Measurements from ENCODE around the gene XRCC4.

The XRCC4 gene

DNA sequence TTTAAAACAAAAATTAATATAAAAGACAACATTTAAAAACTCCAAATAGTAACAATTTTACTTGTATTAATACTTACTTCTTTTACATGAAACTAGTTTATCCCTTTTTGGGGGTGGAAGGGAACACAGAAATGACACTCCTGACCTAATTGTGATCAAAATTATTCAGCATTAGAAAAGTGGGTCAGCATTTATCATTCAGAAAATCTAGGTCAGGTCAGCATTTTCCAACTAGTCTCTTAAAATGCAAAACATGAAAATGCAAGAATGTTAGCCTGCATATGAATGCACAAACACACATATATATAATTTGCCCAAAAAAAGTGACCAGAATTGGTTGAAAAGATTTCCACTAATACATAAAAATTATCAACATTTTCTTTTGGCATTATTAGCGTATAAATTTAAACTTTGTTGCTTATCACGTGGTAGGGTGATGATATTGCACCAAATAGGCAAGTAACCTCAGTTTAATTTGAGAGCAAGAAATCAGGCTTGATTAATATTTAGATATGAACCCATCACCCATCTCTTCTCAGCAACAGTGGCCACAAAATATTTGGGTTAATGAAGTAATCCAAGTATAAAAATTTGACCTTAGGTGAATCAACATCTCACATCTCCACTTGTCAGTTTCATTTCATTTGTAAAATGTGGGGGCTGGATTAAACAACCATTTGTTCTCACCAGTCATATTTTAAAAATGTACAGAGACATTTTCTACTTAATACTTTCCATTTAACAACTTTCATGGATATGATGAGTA is 5.9 kb upstream of the XRCC4 start:
- DNase-seq (ENCODE audit: low read depth) = no peak

DNA sequence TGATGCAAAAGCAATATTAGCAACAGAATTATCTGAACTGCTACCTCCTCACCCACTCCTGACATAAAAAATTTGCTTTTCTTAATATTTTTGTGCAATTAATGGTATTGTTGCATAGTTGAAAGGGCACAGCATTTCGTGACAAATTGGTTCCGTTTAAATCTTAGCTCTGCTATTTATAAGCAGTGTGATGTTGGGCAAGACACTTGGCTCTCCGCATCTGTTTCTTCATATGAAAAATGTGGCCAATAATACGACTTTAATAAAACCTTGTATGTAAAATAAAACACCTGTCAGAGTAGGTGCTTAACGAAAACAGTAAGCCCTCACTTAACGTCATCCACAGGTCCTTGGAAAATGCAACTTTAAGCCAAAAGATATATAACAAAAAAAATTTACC is 4.4 kb upstream of the XRCC4 start:
- no peak for DNase-seq (ENCODE audit: low read depth)

DNA sequence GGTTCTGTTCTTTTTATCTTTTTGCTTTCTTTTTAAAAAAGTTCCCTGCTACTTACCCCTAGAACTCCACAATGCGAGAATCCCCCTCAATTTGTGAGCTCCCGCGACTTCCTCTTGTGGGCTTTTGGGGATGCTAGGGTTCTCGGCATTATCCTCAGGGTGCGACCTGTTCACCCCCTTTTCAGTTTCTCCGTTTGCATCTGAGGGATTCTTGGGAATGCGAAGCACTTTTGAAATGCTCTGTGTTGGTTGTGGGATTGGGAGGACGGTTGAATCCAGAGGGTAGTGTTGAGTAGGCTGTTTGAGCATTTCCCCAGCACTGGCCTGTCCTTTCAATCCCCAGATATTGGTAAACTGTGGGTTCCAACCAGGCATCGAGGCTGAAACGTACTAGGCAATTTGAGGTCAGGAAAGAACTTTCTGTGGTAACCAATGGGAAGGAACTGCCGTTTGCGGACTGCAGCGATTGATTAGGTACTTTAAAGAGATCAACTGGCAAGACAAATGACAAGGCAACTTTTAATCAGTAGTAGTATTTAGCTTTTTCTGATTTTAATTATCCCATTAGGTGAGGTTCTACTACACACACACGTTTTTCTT is 415 bp downstream of the XRCC4 start:
- DNase-seq (ENCODE audit: low read depth) = no peak

DNA sequence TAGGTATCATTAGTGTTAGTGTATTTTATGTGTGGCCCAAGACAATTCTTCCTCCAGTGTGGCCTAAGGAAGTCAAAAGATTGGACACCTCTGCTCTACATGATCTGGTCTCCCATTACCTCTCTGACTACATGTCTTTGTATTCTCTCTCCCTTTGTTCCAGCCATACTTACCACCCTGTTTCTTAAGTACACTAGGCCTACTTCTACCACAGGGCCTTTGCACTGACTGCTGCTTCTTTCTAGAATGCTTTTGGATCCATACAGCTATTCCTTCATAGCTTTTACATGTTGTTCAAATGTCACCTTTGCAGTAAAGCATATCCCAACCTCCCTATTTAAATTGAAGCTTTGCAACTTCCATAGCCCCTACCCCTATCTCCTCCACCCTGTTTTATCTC is 5.4 kb downstream of the XRCC4 start:
- DNase-seq (ENCODE audit: low read depth) = no peak

DNA sequence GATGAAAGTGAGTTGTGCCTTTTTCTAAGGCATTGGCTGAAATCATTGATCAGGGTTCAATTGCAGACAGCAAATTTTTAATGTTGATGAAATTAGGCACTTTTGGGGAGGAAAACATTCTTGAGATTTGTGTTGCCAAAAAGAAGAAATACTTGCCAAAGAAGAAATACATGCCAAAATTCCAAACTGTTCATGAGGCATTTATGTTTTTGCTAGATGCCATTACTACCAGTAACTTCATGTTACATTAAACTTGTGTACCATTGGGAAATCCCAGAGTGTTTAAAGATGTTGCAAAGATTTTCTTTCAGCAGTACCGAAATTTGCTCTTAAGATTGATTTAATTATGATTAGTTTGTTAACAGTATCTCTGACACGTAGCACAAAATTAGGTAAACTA is 7.0 kb downstream of the XRCC4 start:
- DNase-seq (ENCODE audit: low read depth) = no peak

DNA sequence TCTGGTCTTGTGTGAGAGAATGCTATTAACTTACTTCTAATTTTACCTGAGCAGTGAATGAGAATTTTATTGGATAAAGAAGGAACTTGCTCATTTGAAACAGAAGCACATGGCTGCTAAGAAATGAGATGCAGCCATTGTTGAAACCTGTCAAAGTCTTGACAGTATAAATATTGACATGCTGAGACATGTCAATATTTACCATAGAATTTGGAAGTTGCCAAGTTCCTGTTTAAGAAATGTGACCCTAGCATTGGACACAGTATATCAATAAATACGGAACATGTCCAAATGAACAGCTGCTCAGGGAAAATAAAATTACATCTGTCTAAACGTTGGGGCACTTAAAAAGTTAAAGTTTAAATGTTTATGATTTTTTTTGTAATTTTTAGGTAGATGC is 7.8 kb downstream of the XRCC4 start:
- DNase-seq (ENCODE audit: low read depth) = no peak

DNA sequence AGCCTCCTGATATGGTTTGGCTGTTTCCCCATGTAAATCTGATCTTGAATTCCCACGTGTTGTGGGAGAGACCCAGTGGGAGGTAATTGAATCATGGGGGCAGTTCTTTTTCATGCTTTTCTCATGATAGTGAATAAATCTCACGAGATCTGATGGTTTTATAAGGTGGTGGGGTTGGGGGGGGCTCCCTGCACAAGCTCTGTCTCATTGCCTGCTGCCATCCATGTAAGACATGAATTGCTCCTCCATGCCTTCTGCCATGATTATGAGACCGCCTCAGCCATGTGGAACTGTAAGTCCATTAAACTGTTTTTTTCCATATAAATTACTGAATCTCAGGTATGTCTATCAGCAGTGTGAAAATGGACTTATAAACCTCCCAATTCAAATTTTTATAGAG is 12.8 kb downstream of the XRCC4 start:
- DNase-seq (ENCODE audit: low read depth) = no peak

DNA sequence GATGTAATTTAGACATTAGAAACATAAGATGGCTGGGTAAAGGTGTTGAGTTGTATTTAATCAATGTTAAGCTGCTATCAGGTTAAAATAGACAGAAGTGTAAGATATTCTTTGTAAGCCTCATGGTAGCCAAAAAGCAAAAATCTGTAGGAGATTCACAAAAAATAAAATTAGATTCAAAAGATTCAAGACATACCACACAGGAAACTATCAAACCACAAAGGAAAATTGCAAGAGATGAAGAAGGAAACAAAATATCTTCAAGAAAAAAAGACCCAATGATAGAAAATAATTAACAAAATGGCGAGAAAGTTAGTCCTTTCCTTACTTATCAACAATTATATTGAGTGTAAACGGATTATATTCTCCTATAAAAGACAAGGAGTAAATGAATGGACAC is 15.3 kb downstream of the XRCC4 start:
- no peak for DNase-seq (ENCODE audit: low read depth)

DNA sequence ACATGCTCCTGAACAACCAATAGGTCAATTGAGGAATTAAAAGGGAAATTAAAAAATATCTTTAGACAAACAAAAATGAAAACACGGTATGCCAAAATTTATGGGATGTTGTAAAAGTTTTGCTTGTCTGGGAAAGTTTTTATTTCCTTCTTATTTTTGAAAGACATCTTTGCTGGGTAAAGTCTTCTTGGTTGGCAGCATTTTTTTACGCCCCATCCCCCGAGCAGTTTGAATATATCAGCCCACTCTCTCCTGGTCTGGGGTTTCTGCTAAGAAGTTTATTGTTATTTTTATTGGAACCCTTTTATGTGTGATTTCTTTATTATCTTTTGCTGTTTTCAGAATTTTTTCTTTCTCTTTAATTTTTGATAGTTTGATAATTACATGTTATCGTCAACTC is 16.3 kb downstream of the XRCC4 start:
- no peak for DNase-seq (ENCODE audit: low read depth)

DNA sequence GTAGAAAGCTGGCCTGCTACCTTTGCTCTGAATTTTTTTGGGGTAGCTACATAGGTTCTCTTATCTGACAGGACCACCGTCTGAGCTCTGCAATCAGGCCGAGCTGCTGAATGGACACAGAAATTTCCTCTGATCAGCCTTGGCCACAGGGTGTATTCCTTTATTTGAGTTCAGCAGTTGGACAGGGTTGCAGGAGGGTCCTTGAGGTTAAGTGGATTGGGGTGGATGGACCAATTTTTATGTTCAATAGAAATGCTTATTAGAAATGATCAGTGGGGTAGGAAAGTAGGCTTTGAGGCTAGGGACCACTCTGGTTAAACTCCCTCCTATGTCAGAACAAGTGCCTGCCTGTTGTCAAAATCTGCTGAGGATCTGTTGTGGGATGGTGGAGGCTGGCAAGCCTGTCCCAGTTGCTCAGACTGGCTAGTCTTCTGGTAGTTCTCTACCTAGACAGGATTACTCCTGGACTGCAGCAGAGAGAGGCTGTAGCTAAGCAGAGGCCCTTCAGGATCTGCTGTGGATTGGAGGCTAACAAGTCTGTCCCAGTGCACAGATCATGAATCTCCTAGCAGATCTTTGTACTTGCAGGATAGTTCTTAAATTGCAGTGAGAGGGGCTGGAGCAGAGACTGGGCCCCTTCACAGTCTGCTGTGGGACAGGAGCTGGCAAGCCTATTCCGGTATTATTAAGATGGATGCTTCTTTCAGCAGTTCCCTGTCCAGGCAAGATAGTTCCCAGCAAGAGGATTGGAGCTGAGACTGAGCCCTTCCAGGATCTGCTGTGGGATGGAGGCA is 18.0 kb downstream of the XRCC4 start:
- DNase-seq (ENCODE audit: low read depth) = no peak

DNA sequence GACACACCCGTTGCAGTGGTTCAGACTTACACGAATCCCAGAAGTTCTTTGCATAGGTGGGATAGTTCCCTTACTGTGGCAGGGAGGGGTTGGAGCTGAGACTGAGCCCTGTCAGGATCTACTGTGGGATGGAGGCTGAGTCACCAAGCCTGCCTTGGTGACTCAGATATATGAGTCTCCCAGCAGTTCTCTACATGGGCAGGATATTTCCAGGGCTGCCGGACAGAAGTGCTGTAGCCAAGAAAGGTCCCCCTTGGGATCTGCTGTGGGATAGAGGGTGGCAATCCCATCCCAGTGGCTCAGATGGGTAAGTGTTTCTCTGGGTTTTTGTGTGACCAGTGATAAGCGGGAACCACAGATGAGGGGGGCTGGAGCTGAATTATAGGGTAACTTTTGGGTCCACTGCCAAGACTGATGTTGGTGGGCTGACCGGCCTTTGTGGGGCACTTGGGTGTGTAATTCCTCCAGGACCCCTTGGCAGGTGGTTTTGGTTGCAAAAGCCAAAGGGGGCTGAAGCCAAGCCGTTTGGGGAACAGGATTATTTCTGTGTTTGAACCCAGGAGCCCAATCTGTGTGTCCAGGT is 18.7 kb downstream of the XRCC4 start:
- DNase-seq (ENCODE audit: low read depth) = no peak

DNA sequence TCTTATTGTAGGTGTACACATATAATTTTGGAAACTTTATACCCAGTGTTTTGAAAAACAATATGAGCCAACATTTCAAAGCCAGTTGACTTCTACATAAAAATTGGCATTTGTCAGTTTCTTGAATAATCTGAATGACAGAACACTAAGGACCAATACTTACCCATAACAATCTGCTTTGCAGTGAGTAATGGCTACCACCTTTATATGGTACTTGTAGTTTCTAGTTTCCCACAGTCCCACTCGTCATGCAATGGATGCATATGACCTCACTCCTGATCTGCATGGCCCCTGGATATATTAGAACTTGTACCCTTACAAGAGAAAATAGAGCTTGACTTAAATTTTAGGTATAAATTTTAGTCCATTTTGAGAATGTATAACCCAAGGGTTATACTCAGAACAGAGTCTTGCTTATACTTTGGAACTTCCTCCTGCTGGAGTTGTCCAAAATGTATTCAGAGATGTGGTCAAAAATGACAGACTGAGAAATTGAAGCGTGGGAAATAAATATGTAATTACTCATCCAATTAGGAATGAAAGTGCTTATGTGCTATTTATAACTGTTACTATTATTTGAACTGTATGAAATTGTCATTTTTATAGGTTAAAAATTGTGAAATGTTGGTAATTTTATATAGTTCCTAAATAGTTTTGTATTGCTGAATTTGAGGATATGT is 19.5 kb downstream of the XRCC4 start:
- DNase-seq (ENCODE audit: low read depth) = no peak

DNA sequence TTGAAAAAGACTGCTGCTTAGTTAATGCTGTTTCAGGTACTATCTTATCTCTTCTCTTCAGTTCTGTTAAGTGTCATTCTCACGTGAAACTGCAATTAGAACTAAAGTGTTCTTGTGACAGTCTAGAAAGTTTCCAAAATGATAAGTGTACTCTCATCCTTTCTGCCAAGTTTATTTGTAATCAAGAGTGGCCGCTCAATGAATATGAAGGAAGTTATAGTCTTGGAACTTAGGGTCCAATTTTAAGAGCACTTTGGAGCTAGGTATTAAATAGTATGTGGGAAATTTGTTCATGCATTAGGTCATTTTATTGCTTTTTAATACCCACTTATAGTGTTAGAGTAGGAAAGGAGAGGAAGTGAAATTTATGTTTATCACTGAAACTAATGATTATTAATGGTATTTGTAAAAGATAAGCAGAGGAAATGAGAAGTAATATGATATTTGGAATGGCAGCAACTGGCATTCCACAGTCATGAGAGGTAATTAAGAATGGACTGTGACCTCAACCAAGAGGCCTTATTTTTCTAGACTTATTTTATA is 20.4 kb downstream of the XRCC4 start:
- no peak for DNase-seq (ENCODE audit: low read depth)

DNA sequence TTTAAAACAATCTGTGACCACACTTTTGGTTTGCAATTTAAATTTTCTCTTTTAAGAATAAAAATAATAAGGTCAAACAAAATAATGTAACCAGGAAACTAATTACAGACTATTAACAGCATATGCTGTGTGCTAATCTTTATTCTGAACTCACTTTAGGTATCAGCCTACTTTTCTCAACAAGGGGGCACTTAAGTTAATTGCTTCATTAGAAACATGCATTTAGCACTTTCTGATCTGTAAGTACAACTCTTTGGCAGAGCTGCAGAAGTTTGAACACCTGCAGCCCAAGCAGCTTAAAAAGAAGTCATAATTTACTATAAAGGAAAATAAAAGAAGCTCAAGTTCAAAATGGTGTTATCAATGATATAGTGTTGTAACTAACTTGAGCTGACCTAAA is 21.7 kb downstream of the XRCC4 start:
- DNase-seq (ENCODE audit: low read depth) = no peak

DNA sequence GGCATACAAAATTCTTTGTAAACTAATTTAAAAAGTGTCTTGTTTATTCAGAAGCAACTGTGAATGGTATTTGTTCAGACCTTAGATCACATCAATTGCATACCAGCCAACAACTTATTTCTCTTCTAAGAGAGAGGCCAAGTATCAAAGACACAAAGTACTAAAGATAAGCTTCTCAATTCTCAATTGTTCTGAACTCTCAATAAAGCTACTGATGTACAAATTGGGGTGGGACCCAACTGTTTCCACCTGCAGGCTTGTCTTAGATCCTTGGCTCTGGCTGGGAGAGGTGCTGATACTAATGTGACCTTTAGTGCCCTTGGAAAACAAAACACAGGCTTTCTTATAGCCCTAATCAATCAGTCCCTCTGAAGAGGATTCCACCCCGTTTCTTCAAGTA is 22.1 kb downstream of the XRCC4 start:
- no peak for DNase-seq (ENCODE audit: low read depth)

DNA sequence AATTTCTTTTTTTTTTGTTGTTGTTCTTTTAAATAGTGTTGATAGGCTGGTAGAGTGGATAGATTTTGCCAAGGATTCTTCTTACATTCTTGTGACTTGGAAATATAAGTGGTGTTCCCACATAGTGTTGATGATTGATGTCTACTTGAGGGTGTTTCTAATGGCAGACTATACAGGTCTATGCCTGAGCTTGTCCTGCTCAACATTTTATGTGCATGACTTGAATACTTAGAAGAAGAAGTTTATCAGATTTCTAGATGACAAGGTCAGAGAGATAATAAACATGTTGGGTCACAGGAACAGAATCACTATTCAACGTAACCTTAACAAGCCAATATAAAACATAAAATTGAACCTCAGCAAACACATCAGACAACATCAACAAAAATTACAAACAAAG is 24.2 kb downstream of the XRCC4 start:
- DNase-seq (ENCODE audit: low read depth) = no peak

DNA sequence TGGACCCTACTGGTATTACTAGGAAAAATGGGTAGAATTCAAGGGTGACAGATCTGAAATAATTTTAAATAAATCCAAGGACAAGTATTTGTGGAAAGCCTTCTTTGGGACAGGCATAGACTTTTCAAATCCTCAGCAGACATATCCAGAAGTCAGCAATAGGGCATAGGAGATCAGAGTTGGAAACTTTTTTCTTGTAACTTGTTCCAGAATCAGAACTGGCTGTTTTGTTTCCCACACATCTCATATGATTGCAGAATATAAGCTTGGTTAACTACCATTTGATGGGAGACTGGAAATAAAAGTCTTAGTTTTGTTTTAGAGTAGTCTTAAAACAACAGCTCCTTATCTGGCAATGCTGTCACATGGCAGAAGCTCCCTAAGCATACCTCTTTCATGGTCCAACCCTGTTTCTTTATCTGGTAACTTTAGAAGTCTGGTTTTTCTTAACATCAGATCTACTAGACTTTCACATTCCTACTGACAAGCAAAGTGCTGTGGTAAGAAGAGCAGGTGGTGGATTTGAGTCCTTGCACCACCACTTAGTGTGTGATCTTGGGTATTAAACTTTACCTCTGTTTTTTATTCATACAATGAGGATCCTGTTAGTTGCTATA is 25.1 kb downstream of the XRCC4 start:
- DNase-seq (ENCODE audit: low read depth) = no peak

DNA sequence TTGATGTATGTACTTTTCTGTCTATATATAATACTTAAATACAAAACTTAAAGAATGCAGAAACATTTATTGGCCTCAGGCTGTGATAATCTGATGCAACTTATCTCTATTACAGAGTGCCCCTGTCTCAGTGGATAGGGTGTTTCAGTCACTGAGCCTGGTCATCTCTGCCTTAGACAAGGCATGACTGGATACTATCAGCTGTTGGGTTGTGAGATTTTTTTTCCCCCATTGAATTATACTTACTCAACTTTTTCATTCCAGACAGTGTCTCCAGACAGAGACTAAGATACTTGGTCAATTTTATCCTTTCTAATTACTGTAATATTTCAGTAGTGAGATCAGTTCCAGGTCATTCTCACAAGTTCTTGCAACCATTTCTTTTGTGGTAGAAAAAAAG is 26.7 kb downstream of the XRCC4 start:
- DNase-seq (ENCODE audit: low read depth) = no peak

DNA sequence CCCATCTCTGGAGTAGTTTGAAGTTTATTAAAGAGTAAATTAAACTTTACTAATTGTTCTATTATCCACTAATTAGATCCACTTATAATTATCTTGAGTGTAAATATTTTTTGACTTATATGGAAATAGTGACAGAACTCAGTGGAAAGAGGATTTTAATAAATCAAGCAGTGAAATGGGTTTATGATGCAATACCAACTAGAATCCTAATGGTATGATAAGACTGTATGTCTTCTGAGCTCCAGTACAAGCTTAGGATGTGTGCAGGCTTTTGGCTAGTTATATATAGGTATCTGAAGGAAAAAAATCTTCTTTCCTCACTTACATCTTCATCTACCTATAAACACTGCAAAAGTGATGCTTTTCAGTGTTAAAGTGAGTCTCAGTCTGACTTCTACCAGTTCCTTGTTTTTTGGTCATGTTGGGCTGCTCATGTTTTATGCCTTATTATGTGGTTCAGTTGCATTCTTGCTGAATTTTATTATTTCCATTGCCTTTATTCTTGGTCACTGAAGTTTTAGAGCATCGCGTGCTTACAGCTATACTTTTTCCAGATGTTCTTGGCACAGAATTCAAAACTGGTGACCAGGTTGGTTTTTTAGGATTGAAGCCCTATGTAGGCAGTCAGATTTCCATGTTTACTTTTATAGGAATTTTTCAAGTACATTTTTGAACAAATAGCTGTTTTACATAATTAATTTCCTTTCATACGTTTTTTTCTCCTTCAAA is 30.5 kb downstream of the XRCC4 start:
- DNase-seq (ENCODE audit: low read depth) = no peak

DNA sequence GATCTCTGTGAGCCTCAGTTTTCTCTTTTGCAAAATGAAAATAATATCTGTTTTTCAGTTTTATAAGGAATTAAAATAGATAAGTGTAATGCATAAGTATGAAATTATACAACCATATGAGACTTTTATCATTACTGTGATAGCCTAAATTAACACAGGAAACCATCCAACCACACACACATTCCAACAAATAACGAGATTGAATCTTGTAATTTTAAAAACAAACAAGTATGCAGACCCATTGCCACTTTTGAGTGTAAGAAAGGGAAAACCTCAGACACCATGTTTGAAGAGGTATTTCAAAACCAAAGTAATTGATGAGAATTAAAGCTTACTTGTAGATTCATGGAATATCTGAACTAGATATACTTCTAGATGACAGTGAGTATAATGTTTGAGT is 32.0 kb downstream of the XRCC4 start:
- no peak for DNase-seq (ENCODE audit: low read depth)

DNA sequence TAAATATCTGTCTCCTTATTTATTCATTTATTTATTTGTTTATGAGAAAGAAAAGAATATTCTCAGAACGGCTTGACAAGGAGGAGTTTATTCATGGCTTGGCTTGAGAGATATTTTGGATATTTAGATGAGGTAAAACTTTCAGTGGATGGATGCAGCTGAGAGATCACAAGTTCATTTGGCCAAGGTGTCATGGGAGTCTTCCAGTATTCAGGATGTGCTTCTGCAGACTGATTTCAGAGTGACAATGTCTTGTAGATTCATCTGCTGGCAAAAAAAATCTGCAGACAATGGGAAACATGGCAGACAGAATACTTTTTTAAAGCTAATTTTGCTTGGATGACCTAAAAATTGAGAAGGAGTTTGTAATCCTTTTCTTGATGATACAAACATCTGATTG is 38.5 kb downstream of the XRCC4 start:
- no peak for DNase-seq (ENCODE audit: low read depth)
